GM12872 (cell line): Measurements from ENCODE around the gene EPN2.

Experiments used
- TF ChIP-seq, protein P1 (sequence below): IDR thresholded peaks from 3 replicates; pipeline ENCODE4 v1.5.1; 2011; ENCODE audit warnings: low read depth, mild to moderate bottlenecking, low read length, moderate library complexity; ENCODE audit not compliant: insufficient read depth

EPN2 gene

DNA sequence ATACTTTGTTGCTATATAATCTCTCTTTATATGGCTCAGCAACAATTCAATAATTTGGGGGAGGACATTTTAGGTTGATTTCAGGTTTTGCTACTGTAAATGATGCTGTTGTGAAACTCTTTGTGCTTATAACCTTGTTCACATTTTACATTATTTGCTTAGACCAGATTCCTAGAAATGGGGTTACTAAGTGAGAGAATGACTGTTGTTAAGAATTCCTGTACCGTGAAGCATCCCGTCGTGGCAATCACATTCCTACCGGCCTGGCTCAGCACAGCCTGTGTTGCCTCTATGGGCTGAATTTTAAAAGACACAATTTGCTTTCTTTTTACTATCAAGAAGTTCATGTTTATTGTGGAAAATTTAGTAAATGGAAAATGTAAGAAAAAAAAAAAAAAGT, 94.0 kb downstream of the EPN2 start:
- TF ChIP-seq, protein P1, sequence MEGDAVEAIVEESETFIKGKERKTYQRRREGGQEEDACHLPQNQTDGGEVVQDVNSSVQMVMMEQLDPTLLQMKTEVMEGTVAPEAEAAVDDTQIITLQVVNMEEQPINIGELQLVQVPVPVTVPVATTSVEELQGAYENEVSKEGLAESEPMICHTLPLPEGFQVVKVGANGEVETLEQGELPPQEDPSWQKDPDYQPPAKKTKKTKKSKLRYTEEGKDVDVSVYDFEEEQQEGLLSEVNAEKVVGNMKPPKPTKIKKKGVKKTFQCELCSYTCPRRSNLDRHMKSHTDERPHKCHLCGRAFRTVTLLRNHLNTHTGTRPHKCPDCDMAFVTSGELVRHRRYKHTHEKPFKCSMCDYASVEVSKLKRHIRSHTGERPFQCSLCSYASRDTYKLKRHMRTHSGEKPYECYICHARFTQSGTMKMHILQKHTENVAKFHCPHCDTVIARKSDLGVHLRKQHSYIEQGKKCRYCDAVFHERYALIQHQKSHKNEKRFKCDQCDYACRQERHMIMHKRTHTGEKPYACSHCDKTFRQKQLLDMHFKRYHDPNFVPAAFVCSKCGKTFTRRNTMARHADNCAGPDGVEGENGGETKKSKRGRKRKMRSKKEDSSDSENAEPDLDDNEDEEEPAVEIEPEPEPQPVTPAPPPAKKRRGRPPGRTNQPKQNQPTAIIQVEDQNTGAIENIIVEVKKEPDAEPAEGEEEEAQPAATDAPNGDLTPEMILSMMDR, result no peak

DNA sequence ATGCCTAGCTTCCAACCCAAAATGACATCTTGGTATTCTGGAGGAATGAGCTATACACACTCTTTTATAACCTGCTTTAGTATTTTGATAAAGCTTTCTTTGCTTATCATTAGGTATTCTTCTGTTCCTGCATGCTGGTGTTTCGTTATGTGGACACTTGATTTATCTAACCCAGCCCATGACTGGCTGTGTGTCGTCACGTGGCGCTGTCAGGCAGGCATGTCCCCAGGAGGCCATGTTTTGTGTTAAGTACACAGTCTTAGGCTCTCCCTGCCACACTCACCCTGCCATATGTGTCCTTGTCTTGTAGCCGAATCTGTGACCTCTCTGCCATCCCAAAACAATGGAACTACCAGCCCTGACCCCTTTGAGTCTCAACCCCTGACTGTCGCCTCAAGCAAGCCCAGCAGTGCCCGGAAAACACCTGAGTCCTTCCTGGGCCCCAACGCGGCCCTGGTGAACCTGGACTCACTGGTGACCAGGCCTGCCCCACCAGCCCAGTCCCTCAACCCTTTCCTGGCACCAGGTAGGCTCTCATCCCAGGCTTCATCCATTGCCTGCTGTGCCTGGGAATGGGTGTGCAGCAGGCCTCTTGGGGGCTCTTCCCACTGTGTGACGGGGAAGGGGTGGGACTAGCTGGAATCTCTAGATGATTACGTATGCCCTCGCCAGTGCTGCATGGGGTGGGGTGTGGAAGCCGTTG, 94.5 kb downstream of the EPN2 start:
- TF ChIP-seq, protein P1, result no peak

DNA sequence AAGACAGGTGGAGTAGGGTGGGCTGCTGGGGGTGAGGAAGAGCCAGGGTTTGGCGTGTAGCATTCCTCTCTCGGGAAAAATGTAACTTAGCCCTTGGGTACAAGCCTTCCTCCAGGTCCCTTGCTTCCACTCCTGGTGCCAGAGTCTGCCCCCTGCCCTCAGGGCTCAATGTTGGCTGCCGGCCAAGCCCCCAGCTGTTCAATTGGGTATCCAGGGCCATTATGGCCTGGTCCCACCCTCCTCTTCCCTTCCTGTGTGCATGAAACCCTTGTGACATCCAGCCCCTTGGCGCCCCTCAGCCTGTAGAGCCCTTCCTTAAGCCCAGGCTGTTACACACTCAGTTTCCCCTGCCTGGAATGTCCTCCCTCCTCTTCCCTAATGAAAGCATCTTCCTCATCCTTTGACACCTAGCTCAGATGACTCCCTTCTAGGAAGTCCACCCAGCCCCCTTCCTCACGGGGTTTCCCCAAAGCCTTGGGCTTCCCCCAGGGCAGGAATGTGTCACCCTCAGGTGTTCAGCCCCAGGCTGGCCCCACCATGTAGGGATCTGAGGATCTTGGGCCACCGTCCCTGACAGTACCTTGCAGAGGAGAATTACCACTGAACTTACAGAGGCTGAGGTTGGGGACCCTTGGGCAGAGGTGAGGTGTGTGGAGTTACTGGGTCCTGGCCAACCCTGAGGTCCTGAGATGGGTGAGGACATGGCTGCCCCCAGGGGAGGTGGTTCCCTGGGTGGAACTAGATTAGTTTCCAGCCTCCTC, 95.4 kb downstream of the EPN2 start:
- TF ChIP-seq, protein P1, result no peak

DNA sequence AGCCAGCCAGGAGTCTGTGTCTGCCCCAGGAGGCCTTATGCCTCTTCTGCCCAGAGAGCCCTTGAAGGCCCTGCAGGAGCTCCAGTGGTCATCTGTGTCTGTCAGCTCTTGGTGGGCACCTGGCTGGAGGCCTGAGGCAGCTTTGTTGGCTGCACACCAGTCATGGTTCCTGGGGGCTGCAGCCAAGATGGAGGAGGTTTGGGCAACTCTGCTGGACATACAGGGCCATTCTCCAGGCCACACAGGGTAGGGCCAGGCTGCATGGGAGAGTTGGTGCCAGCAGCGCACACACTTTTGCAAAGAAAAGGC, 95.9 kb downstream of the EPN2 start:
- TF ChIP-seq, protein P1, result no peak

DNA sequence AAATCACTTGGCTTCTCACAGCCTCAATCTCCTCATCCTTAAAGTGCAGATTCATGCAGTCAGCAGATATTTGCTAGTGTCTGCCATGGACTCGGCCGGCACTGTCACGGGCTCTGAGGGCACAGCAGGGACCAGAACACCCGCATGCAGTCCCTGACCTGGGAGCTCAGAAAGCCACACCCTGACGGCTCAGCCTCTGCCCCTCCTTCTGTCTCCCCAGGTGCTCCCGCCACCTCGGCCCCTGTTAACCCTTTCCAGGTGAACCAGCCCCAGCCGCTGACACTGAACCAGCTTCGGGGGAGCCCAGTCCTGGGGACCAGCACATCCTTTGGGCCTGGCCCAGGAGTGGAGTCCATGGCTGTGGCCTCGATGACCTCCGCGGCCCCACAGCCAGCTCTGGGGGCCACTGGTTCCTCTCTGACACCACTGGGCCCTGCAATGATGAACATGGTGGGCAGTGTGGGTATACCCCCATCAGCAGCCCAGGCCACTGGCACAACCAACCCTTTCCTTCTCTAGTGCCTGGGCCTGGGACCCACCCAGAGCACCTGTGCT, 96.6 kb downstream of the EPN2 start:
- TF ChIP-seq, protein P1, result no peak

DNA sequence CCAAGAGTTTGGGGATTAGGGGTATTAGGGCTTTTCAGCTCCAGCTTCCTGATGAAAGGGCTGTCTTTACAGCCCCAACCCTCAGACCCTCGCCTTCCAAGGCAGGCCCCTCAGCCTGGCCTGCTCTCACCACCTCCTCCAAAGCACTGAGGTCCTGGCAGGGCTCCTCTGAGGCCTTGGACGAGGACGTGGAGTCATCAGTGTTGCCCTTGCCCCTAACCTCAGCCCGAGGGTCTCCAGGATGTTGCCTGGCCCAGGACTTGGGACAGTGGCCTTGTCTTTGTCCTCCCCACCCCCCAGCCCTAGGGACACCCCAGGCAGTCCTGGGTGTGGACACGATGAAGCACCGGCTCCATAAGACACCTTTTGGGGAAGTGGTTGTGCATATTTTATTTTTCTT, 97.2 kb downstream of the EPN2 start:
- TF ChIP-seq, protein P1, result no peak

DNA sequence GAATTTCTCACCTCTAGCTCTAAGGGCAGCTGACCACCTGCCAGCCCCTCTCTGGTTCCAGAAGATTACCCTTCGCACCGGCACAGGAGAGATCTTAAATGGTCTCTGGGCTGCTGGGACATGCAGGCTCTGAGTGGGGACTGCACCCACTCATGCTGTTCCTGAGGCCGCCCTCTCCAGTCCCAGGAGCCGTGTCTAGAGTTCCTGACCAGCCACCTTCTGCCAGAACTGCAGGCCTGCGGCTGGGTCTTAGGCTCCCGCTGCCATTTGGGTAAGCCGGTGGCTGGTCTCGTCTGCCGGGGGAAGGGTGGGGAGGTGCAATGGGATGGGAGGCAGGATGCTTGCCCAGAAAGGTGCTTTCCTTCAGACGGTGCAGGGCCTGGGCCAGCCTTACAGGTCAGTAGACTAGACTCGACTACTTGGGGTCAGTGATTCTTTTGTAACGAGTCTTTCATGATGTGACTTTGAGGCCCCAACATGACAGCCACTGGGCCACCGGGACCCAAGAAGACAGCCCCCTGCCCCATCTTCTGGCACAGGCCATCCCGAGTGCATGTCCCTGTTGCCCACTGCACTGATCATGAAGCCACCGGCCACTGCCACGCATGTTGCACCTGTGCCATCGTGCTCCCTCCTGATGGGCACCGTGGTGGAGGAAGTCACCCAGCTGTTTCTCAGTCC, 98.9 kb downstream of the EPN2 start:
- TF ChIP-seq, protein P1, result no peak
